A172 (cell line): ENCODE data around the gene PACSIN3. TPM values are rescaled to one million over a fixed set of nuclear protein-coding genes. Genes with fewer than 3 reads are reported as not detected.
A peak's percentile ranks its signal among the peaks of the same experiment; 100 is the strongest.
"Not testable (repeated sequence)": the region's sequence is repeated elsewhere in the genome, so short reads cannot be mapped to it uniquely, and the experiment has no call there.

Source experiments
- DNase-seq: peaks from one replicate; pipeline ENCODE4 v3.0.0-alpha.2; 2015; ENCODE audit warnings: low spot score
- total RNA-seq: library from RNA; depleted of rRNA; stranded (reverse); fragments of >200 nt; shearing (Covaris generic); gene quantifications from 2 replicates; pipeline ENCODE4 v1.2.3, GENCODE V29; 2014; rRNA removed

PACSIN3 gene
- 28.7 and 32.2 TPM in 2 replicates for total RNA-seq

DNA sequence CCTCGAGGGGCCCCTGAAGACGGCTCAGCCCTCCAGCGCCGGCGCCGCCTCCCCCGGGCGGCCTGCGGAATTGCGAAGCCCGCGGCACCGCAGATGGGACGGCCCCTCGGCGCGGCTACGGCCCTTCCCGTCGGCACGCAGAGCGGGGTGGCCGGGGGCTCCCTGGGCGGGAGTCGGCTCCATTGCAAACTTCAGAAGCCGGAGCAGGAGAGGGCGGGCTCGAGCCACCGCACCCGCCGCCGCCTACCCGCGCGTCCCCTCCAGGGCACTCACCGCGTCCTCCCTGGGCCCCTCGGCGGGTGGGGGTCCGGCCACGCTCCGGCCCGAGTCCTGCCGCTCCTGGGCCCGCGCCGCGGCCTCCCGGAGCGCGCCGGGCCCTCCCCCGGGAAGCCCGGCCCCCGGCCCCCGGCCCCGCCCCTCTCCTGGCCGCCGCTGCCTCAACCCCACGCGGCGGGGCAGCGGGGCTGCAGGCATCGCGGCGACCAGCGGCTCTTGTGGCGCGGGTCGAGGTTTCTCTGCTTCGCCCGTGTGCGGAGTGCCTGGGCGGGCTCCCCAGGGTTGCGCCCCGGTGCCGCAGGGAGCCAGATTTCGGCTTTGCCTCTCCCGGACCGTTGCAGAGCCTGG is at the start of gene PACSIN3:
TSS of gene PACSIN3 (minus strand) at position 359 of the 624 bp plus-strand sequence. CDS start 3,707 bp downstream, outside the sequence.
- DNase-seq, result no peak

DNA sequence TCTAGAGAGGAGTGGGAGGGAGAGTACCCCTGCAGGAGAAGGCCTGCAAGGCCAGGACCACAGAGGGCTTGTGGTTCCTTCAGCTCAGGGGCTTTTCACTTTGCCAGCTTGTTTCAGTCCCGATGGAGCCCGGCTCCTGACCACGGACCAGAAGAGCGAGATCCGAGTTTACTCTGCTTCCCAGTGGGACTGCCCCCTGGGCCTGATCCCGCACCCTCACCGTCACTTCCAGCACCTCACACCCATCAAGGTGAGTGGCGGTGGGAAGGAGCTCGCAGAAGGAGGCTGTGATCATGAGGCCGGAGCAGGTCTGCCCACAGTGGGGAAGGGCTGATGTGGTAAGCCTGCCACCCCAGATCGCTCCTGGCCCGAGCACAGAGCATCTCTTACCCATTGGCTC is 48.9 kb upstream of the PACSIN3 start:
- no peak for DNase-seq

DNA sequence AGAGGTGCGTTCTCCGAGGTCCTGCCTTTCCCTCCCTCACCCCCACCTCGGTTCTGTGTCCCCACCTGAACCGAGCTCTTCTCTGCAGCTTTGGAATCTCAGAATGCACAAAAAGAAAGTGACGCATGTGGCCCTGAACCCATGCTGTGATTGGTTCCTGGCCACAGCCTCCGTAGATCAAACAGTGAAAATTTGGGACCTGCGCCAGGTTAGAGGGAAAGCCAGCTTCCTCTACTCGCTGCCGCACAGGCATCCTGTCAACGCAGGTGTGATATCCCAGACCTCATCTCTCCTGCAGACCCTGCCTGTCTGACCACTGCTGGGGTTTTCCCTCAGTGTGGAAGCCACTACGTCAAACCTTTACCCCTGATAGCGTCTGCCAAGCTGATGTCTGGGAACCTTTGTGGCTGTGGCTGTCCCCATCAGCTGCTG is 48.5 kb upstream of the PACSIN3 start:
- DNase-seq, result peak; percentile 85

DNA sequence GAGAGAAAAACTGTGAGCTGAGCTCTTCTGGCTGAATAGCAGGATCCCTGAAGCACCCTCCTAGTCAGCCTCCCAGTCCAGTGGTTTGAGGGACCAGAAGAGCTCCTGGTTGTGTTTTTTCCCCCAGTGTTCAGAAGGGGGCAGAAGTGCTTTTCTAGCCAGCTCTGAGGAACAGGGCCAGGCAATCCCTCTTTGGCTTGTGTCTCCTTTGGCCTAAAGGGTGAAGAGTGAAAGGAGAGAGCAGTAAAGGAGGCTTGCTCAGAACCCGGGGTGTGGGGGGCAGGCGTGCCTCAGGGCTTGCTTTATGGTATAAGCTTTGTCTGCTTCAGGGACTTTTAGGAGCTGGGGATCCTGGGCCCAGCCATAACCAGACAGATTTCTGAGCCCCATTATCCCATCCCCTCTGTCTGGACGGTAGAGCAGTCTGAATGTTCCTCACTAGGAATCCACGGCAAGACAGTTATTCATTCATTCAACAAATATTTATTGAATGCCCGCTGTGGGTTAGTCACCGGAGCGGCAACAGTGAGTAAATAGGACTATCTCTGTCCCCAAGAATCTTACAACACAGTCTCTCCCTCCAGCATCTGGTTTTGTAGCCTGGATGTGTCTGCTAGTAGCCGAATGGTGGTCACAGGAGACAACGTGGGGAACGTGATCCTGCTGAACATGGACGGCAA is 47.9 kb upstream of the PACSIN3 start:
- DNase-seq, result peak; percentile 82

DNA sequence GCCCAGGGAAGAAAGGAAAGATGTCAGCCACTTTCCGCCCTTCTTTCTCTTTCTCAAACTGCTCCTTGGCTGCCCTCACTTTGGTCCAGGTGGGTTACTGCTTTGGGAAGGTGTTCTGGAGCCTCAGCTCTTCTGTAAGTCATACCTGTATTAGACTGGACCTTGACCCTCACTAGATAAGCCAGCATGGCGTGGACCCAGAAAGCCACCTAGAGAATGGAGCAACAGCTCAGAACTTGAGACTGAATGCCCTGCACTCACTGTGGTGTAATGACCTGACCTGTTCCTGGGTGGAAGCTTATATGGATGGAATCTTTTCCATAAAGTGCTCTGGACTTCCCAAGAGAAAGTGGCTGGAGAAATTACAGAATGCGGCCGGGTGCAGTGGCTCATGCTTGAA is 46.8 kb upstream of the PACSIN3 start:
- DNase-seq, result no peak

DNA sequence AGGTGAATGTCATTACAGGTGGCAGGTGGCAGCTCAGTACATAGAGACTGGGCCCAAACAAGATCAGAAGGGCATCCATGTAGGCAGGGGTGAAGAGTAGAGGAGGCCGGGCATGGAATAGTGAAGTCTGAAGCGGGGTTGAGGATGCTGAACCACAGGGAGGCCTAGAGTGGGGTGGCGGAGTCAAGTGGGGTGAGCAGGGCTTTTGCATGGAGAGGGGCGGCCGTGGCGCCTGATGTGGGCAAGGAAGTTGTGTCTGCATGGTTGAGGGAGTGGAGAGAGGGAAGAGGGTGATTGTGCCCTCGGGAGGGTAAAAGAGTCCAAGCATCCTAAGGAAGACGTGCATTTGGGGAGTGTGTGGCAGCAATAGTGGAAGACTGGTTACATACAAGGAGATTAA is 42.9 kb upstream of the PACSIN3 start:
- no peak for DNase-seq

DNA sequence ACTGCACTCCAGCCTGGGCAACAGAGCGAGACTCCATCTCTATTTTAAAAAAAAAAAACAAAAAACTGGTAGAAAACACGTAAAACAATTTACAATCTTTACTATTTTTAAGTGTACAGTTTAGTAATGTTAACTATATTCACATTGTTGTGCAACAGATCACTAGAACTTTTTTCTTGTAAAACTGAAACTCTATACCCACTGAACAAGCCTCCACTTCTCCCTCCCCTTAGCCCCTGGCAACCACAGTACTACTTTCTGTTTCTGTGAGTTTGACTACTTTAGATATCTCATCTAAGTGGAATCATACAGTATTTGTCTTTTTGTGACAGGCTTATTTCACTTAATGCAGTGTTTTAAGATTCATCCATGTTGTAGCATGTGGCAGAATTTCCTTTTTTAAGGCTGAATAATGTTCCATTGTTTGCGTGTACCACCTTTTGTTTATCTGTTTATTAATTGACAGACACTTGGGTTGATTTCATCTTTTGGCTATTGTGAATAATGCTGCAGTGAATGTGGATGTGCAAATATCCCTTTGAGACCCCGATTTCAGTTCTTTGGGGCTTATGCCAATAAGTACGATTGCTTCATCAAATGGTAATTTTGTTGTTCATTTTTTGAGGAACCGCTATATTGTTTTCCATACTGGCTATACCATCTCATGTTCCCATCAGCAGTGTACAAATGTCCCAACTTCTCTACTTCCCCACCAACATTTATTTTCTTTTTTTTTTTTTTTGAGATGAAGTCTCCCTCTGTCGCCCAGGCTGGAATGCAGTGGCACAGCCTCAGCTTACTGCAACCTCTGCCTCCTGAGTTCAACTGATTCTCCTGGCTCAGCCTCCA is 39.5 kb upstream of the PACSIN3 start:
- DNase-seq, result no peak

DNA sequence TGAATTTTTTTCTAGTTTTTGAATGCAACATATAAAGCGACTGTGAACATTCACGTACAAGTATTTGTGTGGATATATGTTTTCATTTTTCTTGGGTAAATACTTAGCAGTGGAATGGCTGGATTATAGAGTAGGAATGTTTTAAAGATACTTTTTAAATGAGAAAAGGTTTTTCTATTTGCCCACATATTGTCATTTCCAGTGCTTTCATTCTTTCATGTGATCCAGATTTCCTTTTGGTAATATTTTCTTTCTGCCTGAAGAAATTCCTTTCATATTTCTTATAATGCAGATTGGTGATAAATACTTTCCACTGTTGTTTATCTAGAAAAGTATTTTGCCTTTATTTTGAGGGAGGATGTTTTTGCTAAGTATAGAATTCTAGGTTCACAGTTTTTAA is 36.5 kb upstream of the PACSIN3 start:
- no peak for DNase-seq

DNA sequence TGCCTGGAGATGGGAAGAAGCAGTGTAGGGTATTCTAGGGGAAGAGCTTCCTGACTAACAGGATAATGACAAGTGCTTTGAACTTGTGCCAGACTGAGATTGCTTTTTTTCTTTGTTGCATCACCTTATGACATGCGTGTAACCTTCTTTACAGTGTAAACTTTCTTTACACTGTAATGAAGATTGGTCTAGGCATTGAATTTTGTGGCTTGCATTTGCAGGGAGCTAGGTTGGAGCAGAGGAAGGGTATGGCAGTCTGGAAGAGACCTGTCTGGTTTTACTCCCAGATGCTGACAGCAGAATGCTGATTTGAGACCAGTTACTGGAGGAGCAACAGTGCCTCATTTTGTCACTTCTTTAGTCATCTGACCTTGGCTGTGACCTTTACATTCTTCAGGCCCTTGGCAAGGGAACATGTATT is 34.2 kb upstream of the PACSIN3 start:
- peak; percentile 78 for DNase-seq

DNA sequence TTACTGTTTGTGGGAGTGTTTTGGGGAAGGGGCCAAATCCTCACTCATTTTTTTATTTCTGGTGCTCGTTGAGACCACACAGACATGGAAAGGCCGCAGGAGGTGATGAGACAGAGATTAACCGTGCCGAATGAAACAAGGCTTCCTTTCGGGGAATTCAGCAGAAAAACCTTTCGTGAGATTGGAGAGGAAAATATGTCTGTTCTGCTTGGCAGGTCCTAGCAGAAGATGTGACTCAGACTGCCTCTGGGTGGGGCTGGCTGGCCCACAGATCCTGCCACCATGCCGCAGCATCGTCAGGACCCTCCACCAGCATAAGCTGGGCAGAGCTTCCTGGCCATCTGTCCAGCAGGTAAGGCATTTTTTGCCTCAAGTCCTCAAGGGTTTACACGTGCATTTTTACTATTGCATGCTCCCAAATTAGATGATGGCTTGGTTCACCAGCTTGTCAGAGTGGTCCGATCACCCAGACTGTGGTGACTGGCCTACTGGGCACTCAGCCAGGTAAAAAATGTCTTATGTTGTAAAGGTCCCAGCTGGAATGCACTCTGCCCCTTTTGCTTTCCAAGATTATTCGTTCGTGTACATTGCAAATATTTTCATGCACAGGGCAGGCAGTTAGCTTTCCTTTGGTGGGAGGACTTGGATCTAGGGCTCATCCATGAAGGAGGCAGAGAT is 30.0 kb upstream of the PACSIN3 start:
- peak; percentile 85 for DNase-seq

DNA sequence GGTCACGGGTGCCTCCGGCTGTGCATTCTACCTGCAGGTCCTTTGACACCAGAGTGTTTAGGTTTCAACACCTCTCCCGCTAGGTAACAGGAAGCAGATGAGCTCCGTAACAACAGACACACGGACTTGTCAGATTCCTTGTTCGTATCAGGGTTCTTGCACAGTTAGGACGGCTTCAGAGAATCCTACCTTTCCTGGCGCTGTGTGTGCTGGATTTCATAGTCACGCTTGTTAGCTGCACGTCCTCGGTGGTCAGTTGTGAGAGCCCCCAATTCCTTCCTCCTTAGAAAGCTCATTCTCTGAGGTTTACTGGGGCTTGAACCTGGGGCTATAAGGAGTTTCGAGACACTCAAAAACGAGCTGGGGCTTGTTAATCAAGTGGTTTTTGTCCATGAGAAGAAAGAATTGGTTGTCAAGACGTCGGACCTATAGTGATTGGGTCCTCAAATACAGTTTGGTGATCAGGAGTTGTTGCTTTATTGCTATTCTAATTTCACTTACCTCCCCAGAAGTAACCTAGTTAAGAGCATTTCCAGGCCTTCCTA is 29.2 kb upstream of the PACSIN3 start:
- peak; percentile 42 for DNase-seq

DNA sequence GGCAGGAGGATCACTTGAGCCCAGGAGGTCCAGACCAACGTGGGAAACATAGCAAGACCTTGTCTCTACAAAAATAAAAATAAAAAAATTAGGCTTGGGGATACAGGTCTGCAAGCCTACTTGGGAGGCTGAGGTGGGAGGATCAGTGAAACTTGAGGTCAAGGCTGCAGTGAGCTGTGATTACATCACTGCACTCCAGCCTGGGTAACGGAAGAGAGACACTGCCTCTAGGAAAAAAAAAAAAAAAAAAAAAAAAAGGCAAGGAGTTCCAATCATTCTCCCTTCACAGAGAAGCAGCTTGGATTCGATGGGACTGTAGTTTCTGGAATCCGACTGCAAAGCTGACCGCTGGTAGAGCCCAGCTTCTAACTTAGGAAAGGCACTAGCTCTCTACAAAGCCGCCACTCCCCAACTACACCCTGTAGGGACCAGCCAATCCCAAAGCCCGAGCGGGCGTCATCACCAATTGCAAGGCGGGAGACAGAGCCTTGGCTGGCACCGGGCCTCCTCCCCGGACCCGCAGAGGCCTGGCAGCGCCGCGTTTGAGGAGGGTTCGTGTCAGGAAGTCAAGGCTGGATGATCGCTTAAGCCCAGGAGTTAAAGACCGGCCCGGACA is 27.8 kb upstream of the PACSIN3 start:
- DNase-seq, result peak; percentile 95

DNA sequence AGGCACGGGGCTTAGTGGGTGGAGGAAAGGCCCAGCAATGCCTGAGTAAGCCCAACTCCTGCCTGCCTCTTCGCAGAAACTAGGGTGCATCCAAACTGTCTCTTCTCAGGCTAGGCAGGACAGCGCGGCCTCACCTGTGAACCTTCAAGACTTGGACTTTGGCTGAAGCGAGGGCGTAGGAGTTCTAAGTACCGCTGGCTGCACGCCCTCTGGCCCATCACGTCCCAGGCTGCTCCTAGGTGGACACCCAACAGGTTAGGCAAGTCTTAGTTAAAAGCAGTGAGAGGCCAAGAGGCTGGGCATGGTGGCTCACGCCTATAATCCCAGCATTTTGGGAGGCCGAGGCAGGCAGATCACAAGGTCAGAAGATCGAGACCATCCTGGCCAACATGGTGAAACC is 26.7 kb upstream of the PACSIN3 start:
- no peak for DNase-seq

DNA sequence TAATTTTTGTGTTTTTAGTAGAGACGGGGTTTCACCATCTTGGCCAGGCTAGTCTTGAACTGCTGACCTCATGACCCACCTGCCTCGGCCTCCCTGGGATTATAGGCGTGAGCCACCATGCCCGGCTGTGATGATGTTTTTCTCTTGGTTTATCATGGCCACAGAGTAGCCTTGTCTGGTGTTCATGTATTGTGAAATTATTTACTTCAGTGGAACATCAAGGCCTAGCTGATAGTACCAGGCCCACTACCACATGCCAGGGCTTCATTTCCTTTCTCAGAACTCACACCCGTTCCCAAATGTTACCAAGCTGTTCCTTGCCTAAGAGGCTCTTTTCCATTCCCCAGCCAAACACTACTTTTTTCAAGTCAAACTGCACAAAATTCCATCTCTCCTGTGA is 22.4 kb upstream of the PACSIN3 start:
- DNase-seq, result no peak

DNA sequence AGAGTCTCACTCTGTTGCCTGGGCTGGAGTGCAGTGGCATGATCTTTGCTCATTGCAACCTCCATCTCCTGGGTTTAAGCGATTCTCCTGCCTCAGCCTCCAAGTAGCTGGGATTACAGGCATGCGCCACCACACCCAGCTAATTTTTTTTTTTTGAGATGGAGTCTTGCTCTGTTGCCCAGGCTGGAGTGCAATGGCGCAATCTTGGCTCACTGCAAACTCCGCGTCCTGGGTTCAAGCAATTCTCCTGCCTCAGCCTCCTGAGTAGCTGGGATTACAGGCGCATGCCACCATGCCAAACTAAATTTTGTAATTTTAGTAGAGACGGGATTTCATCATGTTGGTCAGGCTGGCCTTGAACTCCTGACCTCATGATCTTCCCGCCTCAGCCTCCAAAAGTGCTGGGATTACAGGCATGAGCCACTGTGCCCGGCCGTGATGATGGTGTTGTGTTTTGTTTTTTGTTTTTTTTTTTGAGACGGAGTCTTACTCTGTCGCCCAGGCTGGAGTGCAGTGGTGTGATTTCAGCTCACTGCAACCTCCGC is 21.8 kb upstream of the PACSIN3 start:
- not testable (repeated sequence) for DNase-seq

DNA sequence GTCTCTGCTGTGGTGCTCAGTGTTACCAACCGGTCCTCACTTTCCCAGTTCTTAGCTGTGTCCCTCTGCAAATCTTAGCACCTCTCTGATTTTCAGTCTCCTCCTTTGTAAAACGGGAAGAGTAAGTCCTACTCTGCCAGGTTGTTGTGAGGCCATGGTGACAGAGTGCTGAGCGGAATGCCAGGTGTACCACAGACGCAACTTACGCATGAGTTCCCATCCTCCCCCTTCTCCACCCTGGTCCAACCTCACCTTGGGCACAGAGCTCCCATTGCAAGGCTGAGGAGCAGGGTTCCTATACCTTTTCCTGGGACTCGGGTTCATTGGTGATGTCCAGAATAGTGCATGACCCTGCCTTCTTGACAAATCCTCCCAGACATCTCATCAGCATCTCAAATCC is 21.2 kb upstream of the PACSIN3 start:
- no peak for DNase-seq

DNA sequence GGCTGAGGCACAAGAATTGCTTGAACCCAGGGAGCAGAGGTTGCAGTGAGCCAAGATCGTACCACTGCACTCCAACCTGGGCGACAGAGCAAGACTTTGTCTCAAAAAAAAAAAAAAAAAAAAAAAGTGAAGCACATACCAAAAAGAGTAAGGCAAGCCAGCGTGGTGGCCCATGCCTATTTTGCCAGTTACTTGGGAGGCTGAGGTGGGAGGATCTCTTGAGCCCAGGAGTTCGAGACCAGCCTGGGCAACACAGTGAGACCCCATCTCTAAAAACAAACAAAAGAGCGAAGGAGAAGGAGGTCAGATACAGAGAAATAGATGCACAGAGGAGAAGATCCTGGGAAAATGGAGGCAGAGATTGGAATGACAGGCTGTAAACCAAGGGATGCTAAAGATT is 20.3 kb upstream of the PACSIN3 start:
- DNase-seq, result not testable (repeated sequence)

DNA sequence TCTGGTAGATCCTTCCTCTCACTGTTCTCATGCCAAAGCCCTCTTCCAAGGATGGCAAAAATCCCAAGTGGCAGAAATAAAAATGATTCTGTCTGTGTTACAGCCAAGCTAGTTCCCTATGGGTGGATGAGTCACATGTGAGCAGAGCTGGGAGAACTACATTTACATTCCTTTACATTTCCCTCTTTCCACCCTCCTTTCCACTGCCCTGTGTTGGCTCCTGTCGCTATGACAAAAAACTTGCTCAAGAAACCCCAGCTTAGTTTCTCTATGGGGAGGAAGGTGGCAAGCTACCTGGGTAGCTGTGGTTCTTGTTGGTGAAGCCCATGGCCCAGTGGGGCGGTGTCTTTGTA is 18.4 kb upstream of the PACSIN3 start:
- peak; percentile 67 for DNase-seq

DNA sequence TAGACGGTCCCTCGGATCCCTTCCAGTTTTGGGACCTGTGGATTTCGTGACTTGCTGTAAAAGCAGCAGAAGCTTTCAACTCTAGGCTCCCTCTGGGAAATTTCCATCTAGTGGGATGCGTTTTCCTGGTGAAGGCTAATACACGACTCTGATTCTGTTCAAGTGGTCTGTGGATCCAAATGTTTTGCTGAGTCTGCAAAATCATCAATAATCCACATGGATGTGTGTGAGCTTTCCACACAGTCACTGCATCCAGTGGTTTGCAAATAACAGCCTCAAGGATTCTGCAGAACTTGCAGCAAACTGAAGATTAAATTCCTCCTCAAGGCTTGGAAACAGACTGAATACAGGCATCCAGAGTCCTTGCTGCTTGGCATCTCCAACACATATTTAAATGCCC is 16.3 kb upstream of the PACSIN3 start:
- DNase-seq, result no peak

DNA sequence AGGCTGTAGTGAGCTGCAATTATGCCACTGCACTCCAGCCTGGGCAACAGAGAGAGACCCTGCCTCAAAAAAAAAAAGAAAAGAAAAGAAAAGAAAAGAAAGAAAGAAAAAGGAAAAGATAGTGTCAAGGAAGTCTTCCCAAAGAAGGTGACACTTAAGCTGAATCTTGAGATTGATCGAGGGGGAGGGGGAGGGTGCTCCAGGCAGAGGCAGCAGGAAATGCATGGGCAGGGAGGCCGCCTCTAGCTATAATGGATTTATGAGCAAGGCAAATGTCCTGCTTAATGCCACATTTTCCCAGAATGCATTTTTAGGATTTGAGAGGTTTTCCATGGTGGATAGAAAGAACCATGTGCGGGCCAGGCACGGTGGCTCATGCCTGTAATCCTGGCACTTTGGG is 14.8 kb upstream of the PACSIN3 start:
- no peak for DNase-seq

DNA sequence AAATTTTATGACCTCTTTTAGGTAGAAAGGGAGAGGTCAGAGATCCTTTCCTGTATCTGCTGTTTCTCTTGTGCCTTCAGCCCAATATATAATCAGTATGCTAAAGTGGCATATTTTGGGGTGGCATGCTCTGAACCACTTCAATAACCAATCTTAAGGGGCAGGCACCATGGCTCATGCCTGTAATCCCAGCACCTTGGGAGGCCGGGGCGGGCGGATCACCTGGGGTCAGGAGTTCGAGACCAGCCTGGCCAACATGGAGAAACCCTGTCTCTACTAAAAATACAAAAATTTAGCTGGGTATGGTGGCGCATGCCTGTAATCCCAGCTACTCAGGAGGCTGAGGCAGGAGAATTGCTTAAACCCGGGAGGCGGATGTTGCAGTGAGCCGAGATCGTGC is 11.9 kb upstream of the PACSIN3 start:
- not testable (repeated sequence) for DNase-seq
